OCI-LY7 (cell line): Measurements from ENCODE around the gene IQGAP2. TPM values are rescaled to one million over a fixed set of nuclear protein-coding genes. Genes with fewer than 3 reads are reported as not detected.

Experiments used
- BruUV-seq: library from RNA; stranded (reverse); fragments of 400-500 nt; replicated peaks from 2 replicates; lab custom pipeline; 2021; lab: Mats Ljungman, UMichigan
- CTCF ChIA-PET: fragments of 300-600 bp; sonication (Branson Sonifier 250); formaldehyde crosslinking; loops from one replicate; lab custom pipeline; 2022; ENCODE audit warnings: antibody characterized with exemption; ENCODE audit not compliant: unreplicated experiment; lab: Charles Lee
- POLR2A ChIA-PET: fragments of 300-600 bp; sonication (Branson Sonifier 250); formaldehyde crosslinking; loops from one replicate; lab custom pipeline; 2022; ENCODE audit warnings: antibody characterized with exemption; lab: Charles Lee
- DNase-seq: peaks from one replicate; pipeline ENCODE4 v3.0.0-alpha.2; 2015; ENCODE audit warnings: low spot score
- H2AFZ ChIP-seq: fragments of 200-600 bp; sonication (generic), shearing (Covaris generic); 2 replicates; pipeline ENCODE4 v1.6.1; 2014; ENCODE audit warnings: mild to moderate bottlenecking, antibody characterized with exemption, low read length, moderate library complexity
- H3K27ac ChIP-seq: fragments of 200-600 bp; sonication (generic); 2 replicates; pipeline ENCODE4 v1.5.1; 2014; ENCODE audit warnings: mixed run types, low read depth, mild to moderate bottlenecking, moderate library complexity, low read length, inconsistent platforms; ENCODE audit not compliant: poor library complexity, severe bottlenecking
- H3K36me3 ChIP-seq: fragments of 200-600 bp; sonication (generic); 2 replicates; pipeline ENCODE4 v1.6.1; 2014; ENCODE audit warnings: mild to moderate bottlenecking, antibody characterized with exemption, low read length, moderate library complexity, mixed read lengths; ENCODE audit not compliant: insufficient read depth
- H3K4me1 ChIP-seq: fragments of 200-600 bp; sonication (generic); 2 replicates; pipeline ENCODE4 v1.5.1; 2014; ENCODE audit warnings: mild to moderate bottlenecking, low read length; ENCODE audit not compliant: insufficient read depth, poor library complexity, severe bottlenecking
- H3K4me2 ChIP-seq: fragments of 200-600 bp; sonication (generic); 2 replicates; pipeline ENCODE4 v1.6.1; 2014; ENCODE audit warnings: mild to moderate bottlenecking, low read length
- H3K4me3 ChIP-seq: fragments of 200-600 bp; sonication (generic); 2 replicates; pipeline ENCODE4 v1.5.1; 2014; ENCODE audit warnings: mild to moderate bottlenecking, low read depth, low read length; ENCODE audit not compliant: poor library complexity, severe bottlenecking
- H3K79me2 ChIP-seq: fragments of 200-600 bp; sonication (generic); 2 replicates; pipeline ENCODE4 v1.6.1; 2016; ENCODE audit warnings: low read depth, mild to moderate bottlenecking, low read length, moderate library complexity, mixed read lengths; ENCODE audit not compliant: insufficient read depth
- H3K9me2 ChIP-seq: fragments of 200-600 bp; sonication (generic); 2 replicates; pipeline ENCODE4 v1.6.1; 2016; ENCODE audit warnings: mild to moderate bottlenecking, low read length, mixed read lengths; ENCODE audit not compliant: insufficient read depth
- H3K9me3 ChIP-seq: fragments of 200-600 bp; sonication (generic); 2 replicates; pipeline ENCODE4 v1.6.1; 2014; ENCODE audit warnings: mild to moderate bottlenecking, mixed run types, low read length, mixed read lengths
- H4K20me1 ChIP-seq: fragments of 200-600 bp; sonication (generic); 2 replicates; pipeline ENCODE4 v1.6.1; 2014; ENCODE audit warnings: mild to moderate bottlenecking, antibody characterized with exemption, low read length, moderate library complexity, mixed read lengths; ENCODE audit not compliant: insufficient read depth
- EZH2phosphoT487 ChIP-seq: fragments of 200-600 bp; sonication (generic); IDR thresholded peaks from 2 replicates; pipeline ENCODE4 v1.6.1; 2018; ENCODE audit warnings: low read depth, borderline replicate concordance, mild to moderate bottlenecking, mixed run types, antibody characterized with exemption, low read length, moderate library complexity, mixed read lengths
- intact Hi-C: fragments of 100-400 bp; cut with micrococcal nuclease; formaldehyde crosslinking; loops from one replicate; pipeline ENCODE4 v1.10.0; 2022; ENCODE audit not compliant: unreplicated experiment
- total RNA-seq, 2 experiments: library from RNA; depleted of rRNA in 1 of 2; stranded (reverse); fragments of >200 nt in 1 of 2; shearing (Covaris generic) in 1 of 2; gene quantifications; 2 replicates each; pipeline ENCODE4 v1.2.3, GENCODE V29; 2014 to 2022
- TF ChIP-seq, protein P1 (sequence below): fragments of 200-600 bp; sonication (generic); conservative IDR thresholded peaks from 2 replicates; pipeline ENCODE4 v1.5.1; 2014; ENCODE audit warnings: mild to moderate bottlenecking, antibody characterized with exemption, low read length, moderate library complexity, mixed read lengths

Gene IQGAP2
- total RNA-seq, 2 experiments from 2014 or later = 30.0 to 50.2 TPM

DNA sequence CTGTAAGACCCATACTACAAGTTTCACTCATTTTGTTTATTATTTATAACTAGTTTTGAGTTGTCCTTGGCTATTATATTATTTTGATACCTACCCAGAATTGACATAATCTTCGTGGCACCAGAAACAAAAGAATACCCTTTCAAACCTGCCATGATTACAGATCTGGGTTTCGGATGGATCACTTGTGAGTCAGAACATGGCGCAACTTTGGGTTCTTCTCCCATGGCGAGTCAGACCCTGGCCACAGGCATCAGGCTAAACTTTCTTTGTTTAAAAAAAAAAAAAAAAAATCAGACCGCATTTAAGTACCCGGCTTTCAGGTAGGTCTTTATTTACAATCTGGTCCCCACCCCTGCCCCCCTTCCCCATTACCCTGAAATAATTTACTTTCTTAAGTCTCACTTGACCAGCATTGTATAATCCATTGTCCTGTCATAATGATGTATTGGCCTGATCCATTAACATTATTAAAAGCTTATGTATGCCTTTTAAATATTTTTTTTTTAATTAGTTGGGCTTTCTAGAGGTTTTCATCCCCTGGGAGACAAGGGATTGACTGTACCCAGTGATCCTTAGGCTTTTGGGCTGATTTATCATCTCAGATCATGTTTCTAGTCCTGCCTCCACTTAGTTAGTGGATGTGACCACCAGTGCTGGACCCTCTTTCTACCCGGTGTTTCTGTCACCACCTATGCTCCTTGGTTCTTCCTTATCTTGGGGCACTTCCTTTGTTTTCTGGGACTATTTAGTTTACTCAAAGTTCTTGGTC, 176.3 kb downstream of the IQGAP2 start:
- DNase-seq = no peak
- Histone ChIP-seq H3K4me2 (no peak overlapping the region), H2AFZ (no peak overlapping the region), H3K79me2 (no peaks in the 10 kb centered on the region), H3K9me2 (no peaks in the 10 kb centered on the region), H3K4me3 (no peak overlapping the region), H3K36me3 (0 out of 2 replicates have a peak, but pooled peaks cover 7% of the 10 kb centered on the region), H3K4me1 (peaks cover 16% of the 10 kb centered on the region), H4K20me1 (no peaks in the 10 kb centered on the region), H3K27ac (no peak overlapping the region), H3K9me3 (no peaks in the 10 kb centered on the region)
- POLR2A ChIA-PET = no interaction called here
- intact Hi-C loops = no loop called here
- BruUV-seq = no TSS peak
- no peak for TF ChIP-seq EZH2phosphoT487
- TF ChIP-seq, protein P1, sequence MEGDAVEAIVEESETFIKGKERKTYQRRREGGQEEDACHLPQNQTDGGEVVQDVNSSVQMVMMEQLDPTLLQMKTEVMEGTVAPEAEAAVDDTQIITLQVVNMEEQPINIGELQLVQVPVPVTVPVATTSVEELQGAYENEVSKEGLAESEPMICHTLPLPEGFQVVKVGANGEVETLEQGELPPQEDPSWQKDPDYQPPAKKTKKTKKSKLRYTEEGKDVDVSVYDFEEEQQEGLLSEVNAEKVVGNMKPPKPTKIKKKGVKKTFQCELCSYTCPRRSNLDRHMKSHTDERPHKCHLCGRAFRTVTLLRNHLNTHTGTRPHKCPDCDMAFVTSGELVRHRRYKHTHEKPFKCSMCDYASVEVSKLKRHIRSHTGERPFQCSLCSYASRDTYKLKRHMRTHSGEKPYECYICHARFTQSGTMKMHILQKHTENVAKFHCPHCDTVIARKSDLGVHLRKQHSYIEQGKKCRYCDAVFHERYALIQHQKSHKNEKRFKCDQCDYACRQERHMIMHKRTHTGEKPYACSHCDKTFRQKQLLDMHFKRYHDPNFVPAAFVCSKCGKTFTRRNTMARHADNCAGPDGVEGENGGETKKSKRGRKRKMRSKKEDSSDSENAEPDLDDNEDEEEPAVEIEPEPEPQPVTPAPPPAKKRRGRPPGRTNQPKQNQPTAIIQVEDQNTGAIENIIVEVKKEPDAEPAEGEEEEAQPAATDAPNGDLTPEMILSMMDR = no peak
- CTCF ChIA-PET = no interaction called here

DNA sequence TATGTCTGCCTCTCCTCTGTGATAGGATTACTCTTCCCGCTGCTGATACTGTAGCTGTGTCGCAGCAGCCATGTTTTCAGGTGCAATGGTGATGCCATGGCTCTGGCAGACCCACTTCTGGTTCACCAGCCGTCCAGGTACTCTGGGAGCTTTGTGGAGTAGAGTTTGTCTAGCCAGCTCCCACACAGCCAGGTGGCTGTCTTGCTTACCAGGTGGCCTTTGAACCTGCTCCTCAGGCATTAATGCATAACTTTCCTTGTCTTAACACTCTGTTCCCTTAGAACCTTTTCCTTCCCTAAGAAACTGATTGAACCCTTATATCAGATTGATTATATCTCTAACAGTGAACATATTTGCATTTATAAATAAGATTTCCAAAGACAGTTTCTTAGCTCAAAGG, 177.9 kb downstream of the IQGAP2 start:
- Histone ChIP-seq H3K4me2 (no peak overlapping the region), H3K4me1 (peaks cover 16% of the 10 kb centered on the region), H3K27ac (no peak overlapping the region), H3K36me3 (0 out of 2 replicates have a peak, but pooled peaks cover 7% of the 10 kb centered on the region), H3K9me2 (no peaks in the 10 kb centered on the region), H3K4me3 (no peak overlapping the region), H4K20me1 (no peaks in the 10 kb centered on the region), H3K9me3 (no peaks in the 10 kb centered on the region), H2AFZ (no peak overlapping the region), H3K79me2 (no peaks in the 10 kb centered on the region)
- ChIA-PET CTCF (no interaction called here), POLR2A (interaction anchor here (0.8 to 0.9 kb wide), 2 partner anchors 169 to 276 kb away, joined by 3 read pairs; no protein-coding TSS in a partner anchor)
- no peak for TF ChIP-seq EZH2phosphoT487
- TF ChIP-seq, protein P1 = no peak
- no TSS peak for BruUV-seq
- intact Hi-C loops = loop anchor here (5.0 kb wide), 1 partner anchor 1344 kb away; the partner anchor contains the start of gene ANKRD31
- DNase-seq = no peak
